M059J (cell line): Measurements from ENCODE around the gene MACROD2. TPM values are rescaled to one million over a fixed set of nuclear protein-coding genes. Genes with fewer than 3 reads are reported as not detected.
"Not testable (repeated sequence)": the region's sequence is repeated elsewhere in the genome, so short reads cannot be mapped to it uniquely, and the experiment has no call there.

ENCODE experiments used
- DNase-seq: peaks from one replicate; pipeline ENCODE4 v3.0.0-alpha.2; 2012; ENCODE audit warnings: low read depth
- total RNA-seq: library from RNA; depleted of rRNA; stranded (reverse); fragments of >200 nt; shearing (Covaris generic); gene quantifications from 2 replicates; pipeline ENCODE4 v1.2.3, GENCODE V29; 2014

The MACROD2 gene
- total RNA-seq, 1 experiment from 2014 or later: 1.8 TPM

DNA sequence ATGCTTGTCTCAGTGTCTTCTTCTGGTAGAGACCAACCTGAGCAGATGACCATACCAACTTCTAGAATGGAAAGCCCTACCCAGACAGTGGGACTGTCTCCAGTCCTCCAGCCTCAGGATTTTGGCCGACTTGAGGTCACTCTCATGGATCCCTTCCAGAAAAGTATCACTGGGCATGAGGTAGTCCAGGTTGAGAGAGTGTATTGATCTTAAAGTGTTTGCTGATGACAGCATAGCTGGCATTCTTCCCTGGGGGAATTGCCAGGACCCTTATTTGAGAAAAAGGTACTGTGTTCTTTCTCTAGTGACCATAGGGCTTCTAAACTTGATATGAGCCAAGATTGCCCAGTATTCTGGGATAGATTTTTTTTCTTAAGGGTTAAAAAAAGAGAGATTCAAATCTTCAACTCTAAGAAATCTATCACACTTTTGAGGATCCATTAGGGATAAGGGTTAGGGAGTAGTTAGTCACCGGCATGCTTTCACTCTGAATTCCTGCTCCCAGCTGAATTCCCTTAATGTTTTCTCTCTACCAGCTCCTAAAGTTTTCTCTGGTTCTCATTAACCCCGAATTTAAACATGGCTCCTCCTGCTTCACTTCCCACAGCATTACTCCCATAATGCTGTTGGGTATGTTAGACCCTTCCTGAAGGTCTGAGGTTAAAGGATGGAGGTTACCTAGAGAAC lies 415.7 kb downstream of the MACROD2 start:
- no peak for DNase-seq

DNA sequence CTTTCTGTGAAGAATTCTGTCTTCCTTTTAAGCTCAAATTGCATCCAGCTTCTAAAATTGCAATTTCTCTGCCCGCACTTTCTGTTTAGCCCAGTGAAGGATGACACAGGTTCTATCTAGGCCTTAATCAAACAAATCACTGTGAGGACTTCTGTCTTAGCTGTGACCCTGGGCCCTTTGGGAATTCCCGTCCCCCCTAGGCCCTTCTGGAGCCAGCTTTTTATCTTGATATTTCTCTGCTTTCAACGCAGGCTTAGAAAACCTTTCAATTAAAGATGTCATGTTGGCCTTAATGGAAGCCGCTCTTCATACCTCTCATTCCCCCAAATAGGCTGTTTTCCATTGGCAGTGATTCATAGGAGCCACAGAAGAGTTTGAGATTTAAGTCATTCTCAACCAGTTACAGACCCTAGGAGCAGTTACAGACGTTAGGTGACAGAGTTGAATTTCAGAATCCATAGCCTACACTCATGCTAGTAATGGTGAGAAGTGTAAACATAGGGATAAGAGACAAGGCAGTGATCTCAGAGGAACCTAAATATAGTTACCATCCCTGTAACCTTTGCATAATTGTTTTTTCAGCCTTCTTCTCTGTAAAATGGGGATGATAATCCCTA lies 416.9 kb downstream of the MACROD2 start:
- DNase-seq: no peak

DNA sequence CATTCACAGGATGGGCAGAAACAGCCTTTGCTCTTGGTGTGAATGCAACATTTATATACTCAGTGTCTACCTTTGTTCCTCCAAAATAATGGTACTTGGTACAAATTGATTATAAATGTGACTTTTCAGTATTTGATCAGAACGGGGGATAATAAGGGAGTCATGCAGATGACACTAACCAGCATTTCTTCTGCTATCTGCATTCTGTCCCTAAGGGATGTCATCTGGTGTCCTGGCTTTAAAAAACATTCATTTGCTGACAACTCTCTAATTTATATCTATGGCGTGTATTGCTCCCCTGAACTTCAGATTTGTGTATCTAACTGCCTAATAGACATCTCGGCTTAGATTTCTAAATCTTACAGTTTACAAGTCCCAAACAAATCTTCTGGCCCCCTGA lies 418.5 kb downstream of the MACROD2 start:
- no peak for DNase-seq

DNA sequence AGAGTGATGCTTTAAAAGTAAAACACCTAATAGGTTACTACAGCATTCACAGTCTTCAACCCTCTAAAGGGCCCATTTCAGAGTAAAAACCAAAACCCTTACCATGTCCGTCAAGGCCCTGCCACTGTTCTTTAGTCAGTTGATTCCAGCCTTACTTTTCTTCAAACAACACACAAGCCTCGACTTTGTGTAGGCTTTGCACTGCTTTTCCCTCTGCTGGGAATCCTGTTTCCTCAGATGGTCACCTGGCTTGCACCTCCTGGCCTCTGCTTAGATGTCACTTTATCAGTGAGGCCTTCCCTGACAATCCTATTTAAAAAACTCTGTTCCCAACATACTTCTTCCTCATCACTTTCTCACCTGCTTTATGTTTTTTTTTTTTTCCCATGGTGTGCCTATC lies 419.2 kb downstream of the MACROD2 start:
- DNase-seq: no peak

DNA sequence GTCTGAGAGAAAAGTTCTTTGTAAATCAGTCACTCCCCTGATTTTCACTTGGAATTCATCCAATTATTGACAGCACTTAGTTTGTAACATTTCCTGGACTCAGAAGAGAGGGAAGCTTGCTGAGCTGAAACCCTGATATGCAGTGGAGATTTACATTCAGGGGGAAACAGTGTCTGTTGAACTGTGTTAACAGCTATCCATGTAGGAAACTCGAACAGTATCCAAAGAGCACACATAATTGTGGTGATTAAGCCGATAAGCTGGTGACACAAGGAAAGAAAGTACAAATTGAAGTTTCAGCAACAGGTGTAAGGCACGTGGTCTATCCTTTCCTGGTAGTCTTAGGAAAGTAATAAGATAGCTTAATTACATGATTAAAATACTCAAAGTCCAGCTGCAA lies 420.2 kb downstream of the MACROD2 start:
- DNase-seq: no peak

DNA sequence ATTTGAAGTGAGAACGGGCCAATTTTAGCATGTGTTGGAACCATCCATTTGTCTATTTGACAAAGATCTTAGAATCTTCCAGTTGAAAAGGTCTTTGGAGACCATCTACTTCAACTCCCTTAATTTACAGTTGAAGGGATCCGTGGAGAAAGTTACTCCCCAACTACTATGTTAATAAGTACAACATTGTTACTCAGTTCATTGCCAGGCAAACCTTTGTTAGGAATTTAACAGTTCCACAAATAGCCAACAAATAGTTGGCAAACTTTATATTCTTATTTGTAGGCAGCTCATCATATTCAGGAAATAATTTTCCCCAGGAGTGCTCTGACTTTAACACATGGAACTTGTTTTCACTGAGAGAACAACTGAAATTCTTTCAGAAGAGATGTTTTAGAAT lies 423.1 kb downstream of the MACROD2 start:
- DNase-seq: no peak

DNA sequence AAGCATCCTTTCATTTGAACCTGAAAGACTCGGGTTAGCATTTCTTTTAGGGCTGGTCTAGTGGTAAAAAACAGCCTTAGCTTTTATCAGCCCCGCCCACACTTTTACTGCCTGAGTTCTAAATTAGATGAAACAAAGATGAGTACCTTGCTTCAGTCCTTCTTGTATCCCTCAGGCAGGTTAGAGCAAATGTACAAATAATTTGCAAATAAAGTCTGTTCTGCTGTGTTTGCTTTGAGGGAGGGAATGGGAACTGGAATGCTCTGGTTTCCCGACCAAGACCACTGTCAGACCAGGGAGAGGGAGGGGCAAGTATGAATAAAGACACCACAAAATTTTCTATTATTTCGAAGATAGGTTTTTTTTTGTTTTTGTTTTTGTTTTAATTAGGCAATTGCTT lies 427.6 kb downstream of the MACROD2 start:
- DNase-seq: no peak

DNA sequence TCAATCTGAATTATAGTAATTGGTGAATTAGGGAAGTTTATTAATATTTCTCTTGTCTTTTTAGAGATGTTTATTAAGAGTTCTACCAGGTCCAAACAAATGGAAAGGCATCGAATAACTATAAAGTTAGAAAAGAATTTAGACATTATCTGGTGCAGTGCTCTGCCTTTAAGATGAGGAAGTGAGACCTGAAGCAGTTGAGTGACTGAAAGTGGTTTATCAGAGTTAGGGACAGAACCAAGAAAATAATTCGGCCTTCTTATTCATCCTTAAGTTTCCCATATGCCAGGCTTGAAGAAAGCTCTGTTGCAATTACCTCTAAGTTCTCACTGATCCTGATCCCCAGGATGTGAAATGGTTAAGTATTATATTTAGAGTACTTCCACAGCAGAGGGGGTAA lies 436.3 kb downstream of the MACROD2 start:
- no peak for DNase-seq

DNA sequence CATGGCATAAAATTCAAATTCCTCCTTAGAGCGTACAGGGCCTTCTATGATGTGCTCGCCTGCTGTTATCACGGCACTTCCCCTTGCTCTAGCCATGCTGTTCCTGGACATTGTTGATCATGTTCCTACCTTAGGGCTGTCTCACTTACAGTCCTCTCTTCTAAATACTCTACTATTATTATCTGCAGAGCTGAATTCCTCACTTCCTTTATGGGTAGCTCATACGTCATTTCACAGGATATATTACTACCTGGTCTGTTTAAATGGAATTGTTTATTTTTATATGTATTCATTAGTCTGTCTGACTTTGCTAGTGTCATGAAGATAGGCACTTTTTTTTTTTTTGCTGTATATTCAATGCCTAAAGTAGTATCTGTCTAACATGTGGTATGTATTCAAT lies 436.8 kb downstream of the MACROD2 start:
- no peak for DNase-seq

DNA sequence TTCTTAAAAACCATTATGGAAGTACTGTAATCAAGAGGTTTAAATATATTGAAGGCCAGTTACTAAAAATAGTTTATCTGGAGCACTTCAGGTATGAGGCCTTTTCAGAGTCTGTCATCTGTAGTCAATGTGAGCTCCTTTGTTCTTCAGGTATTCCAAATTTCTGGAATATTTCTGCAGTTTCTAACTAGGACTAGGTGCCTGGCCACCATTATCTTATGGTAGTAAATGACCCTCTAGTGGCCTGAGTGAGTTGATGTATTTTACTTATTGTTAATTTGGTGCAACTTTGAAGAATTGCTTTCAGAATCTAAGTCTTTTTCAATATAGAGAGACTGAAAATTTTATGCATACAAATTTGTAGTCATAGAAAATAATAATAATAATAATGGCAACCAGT lies 437.3 kb downstream of the MACROD2 start:
- no peak for DNase-seq

DNA sequence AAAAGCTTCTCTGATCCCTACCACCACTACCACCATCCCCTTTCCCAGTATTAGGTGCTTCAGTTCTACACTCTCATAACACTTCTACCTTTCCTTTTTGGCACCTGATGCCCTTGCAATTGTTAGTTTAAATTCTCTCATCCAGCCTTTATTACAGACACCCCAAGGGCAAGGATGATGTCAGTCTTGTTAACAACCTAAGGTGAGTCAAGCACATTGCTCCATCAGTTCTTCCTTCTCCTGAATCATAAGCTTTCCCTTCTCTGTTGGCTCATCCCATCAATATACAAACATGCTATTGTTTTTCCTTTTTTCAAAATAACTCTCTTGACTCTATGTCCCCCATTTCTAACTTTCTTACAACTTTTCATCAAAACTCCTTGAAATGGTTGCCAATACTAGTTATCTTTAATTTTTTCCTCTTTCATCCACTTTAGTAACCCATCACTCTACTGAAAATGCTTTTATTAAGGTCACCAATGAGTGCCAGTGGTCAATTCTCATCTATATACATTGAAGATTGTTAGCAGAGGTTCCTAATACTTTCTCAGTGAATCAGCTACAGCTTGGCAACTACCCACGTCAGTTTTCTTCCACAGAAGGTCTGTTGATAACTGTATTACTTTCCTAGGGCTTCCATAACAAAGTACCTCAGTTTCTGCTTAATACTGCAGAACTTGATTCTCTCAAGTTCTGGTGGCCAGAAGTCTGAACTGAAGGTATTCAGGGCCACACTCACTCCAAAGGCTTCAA lies 439.2 kb downstream of the MACROD2 start:
- peak; percentile 12 for DNase-seq

DNA sequence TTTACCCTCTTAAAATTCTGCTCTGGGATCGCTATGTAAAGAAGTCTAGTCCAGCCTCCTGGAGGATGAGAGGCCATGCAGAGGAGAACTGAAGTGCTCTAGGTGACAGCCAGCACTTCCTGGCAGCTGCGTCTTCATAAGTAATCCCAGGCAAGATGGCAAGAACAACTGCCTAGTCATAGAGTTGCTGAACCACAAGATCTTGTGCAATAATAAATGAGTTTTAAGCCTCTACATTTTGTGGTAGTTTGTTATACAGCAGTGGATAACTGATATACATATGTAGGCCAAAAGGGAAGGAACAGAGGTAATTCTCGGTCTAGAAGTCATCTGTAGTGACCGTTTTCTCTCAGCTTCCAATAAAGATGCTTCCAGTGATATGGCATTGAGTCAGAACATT lies 445.9 kb downstream of the MACROD2 start:
- peak; percentile 8 for DNase-seq

DNA sequence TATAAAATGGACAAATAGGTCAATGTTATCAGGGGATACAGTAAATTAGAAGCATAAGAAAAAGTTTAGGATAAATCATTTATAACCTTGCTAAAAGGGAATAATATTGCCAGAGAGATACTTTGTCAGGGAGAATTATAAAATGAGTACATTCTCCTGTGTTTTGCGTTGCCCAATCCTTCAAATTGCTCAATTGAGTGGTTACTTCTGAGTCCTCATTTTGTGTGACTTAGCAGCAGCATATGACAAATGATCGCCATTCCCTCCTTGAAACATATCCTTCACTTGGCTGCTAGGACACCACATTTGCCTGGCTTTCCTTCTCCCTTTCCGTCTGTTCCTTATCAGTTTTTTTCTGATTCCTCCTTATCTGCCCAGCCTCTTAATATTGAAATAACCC lies 448.8 kb downstream of the MACROD2 start:
- DNase-seq: no peak

DNA sequence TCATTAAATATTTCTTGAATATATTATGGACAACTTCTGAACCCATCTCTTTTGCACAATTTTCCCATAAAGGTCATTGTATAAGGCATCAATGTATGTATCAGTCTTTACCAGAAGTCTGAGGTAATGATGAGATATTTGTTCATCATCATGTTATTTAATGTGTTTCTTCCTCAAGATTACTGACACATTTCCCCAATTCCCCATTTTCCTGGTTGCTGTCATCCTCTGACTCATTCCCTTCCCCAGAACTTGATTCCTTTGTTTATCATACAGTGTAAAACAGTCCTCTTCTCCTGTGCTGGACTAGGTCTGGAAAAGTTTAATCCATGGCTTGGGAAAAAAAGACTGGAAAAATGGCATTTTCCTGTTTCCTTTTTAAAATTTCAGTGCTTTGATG lies 450.0 kb downstream of the MACROD2 start:
- DNase-seq: peak; percentile 5

DNA sequence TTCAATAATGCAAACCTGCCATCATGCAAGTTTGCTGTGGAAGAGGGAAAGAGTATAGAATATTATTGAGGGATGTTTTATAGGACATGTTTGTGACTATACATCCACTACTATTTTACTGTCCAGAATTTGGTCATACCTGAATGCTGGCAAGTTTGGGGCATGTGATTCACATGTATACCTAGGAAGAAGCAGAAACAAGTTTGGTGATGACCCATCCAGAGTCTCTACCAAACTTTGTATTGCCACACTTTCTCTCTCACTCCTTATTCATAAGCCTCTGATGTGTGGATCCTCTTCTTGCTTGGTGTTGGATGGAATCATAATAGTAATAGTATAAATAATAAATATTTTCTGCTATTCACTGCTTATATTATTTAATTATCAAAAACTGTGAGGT lies 450.6 kb downstream of the MACROD2 start:
- no peak for DNase-seq

DNA sequence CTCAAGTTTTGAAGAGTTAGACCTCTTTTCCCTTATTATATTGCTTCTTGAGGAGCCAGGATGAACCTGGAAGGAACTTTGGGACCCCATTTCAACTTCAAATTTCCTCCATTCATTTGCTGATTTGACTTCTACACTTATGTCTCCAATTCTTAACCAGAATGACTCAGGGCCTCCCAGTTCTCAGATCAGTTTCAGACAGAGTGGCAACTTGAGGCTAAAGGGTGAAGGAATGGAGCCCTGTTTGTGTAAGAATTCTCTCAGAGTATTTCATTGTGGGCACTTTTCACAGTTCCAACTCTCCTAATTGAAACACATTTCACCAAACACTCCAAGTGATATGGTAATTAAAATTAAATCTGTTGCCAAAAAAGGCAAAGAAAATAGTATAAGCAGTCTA lies 451.1 kb downstream of the MACROD2 start:
- no peak for DNase-seq

DNA sequence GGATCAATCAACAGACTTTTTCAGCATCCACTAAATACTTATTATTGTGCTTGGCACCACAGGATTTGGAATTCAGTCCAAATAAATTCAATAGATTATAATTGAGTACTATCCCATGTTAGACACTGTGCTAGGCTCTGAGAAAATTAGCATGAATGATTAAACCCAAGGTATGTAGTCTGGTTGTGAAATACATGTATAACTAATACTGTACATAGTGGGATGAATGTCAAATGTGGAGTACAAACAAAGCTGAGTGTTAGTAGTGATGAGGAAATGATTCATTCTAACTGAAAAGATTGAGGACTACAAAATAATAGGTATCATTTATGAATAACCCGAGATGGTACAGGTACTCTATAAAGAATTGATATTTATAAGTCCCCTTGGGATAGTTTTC lies 454.0 kb downstream of the MACROD2 start:
- no peak for DNase-seq

DNA sequence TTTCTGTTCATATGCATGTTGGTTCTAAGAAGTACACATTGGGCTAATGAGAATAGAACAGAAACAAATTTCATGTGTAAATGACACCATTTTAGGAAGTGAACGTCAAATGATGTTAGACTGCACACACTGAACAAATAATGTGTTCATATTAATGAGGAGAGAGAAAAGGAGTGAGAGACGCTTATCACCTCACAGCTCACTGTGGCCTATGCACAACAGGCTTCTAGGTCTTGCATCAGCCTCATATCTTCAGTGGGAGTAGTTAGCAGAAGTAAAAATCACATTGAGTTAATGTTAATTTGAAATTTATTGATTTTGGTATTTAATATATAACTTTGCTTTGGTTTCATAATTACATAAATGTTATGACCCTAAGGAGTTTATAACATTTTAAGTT lies 454.9 kb downstream of the MACROD2 start:
- DNase-seq: no peak

DNA sequence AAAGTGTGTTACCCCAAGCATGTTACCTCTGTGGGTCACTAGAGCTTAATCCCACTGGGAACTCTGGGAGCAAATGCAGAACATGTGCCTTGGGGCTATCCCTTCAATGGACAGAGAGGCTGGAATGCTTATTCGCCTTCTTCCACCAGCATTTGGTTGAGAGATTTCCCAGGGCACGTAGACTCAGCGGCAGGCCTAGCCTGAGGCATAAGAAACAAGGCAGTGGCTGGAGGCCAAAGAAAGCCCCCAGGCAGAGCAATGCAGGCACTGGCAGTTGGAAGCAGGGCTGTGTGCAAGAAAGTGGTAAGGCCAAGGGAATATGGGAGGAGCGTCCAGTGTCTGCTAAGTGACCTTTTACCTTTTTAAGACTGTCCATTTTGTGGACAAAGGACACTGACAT lies 456.1 kb downstream of the MACROD2 start:
- DNase-seq: peak; percentile 8

DNA sequence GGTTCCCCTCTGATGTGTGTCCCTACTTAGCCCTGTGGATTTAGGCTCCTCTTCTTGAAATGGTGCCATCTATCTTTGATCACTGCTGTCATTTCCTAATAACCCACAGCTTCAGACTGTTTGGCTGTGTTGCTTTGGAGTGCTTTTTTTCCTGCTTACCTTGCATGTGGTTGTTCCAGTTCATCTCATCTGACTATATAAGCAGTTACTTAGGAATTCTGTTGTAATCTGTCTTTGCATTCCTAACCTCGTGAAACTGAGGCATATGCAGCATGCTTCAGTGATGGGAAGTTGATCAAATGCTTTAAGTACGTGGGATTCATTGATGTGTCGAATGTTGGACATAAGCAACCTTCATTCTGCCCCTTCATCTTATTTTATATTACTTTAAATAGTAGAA lies 457.9 kb downstream of the MACROD2 start:
- DNase-seq: no peak

DNA sequence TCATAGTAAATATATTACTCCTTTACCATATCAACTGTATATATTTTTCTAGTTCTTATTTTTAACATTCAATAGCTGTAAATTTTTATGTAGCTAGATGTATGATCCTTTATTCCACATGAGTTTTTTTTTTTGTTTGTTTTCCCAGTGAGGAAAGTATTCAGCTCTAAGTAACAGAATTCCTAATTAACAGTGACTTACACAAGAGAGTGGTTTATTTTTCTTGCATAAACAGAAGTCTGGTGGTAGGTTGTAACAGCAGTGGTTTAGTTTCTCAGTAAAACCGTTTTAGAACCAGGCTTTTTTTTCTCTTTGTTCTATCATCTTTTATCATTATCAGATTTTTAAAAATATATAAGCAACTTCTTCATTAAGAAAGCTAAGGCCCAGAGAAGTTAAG lies 459.0 kb downstream of the MACROD2 start:
- DNase-seq: no peak

DNA sequence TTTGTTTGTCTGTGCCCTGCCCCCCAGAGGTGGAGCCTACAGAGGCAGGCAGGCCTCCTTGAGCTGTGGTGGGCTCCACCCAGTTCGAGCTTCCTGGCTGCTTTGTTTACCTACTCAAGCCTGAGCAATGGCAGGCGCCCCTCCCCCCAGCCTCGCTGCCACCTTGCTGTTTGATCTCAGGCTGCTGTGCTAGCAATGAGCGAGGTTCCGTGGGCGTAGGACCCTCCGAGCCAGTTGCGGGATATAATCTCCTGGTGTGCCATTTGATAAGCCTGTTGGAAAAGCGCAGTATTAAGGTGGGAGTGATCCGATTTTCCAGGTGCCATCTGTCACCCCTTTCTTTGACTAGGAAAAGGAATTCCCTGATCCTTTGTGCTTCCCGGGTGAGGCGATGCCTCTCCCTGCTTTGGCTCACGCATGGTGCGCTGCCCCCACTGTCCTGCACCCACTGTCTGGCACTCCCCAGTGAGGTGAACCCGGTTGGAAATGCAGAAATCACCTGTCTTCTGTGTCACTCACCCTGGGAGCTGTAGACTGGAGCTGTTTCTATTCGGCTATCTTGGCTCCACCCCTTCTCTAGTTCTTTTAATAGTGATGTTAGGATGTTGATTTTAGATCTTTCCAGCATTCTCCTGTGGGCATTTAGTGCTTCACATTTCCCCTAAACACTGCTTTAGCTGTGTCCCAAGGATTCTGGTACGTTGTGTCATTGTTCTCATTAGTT lies 471.9 kb downstream of the MACROD2 start:
- not testable (repeated sequence) for DNase-seq
